A549 treated with AZD9567 at 1 μM for 4 hours (cell line): ENCODE measurements around the gene HGS. TPM values are rescaled to one million over a fixed set of nuclear protein-coding genes. Genes with fewer than 3 reads are reported as not detected.

ENCODE experiments used
- total RNA-seq: library from RNA; stranded (reverse); fragments of 200-300 nt; extraction: Qiagen RNA extraction; gene quantifications from 5 replicates; pipeline ENCODE4 v1.2.3, GENCODE V29; 2022; ENCODE audit not compliant: insufficient read depth

Gene HGS, protein sequence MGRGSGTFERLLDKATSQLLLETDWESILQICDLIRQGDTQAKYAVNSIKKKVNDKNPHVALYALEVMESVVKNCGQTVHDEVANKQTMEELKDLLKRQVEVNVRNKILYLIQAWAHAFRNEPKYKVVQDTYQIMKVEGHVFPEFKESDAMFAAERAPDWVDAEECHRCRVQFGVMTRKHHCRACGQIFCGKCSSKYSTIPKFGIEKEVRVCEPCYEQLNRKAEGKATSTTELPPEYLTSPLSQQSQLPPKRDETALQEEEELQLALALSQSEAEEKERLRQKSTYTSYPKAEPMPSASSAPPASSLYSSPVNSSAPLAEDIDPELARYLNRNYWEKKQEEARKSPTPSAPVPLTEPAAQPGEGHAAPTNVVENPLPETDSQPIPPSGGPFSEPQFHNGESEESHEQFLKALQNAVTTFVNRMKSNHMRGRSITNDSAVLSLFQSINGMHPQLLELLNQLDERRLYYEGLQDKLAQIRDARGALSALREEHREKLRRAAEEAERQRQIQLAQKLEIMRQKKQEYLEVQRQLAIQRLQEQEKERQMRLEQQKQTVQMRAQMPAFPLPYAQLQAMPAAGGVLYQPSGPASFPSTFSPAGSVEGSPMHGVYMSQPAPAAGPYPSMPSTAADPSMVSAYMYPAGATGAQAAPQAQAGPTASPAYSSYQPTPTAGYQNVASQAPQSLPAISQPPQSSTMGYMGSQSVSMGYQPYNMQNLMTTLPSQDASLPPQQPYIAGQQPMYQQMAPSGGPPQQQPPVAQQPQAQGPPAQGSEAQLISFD
- total RNA-seq = 127 to 213 TPM (median 208 TPM) in 5 replicates

DNA sequence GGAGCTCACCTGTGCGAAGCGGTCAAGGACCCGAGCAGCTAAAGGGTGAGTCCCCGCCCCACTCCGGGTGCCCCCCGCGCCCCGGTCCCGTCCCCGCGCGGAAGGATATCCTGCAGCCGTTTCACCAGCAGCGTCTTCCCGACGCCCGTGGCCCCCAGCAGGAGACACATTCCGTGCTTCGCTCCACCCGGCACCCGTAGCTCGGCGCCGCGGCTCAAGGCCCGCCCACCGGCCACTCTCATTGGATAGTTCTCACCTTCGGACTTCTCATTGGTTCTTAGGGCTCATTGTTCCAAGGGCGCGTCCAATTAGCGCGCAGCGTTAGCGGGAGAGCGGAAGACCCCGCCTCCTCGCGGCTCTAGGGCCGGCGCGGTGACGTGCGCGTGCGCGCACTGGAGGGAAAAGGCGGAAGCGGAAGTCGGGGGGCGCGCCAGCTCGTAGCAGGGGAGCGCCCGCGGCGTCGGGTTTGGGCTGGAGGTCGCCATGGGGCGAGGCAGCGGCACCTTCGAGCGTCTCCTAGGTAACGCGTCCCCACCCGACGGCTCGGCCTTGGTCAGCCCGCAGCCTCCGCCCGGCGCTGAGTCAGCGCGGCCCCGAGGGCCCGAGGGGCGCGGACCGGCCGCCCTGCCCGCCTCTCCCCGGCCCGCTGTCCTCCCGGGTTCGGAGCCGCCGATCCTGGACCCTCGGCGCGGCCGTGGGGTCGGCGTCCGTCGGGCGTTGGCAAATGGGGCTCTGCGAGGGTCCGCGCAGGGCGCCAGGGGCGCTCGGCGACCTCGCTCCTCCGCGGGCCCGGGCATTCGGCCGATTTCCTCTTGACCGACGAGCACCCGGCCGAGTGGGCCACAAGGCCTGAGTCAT lies at the start of gene HGS, which contains the start of gene ARL16:
Gene HGS (plus strand): TSS at position 428 of the 858 bp plus-strand sequence. CDS start 56 bp downstream, at position 484.
Gene ARL16 (minus strand): TSS at position 214 of the 858 bp plus-strand sequence. CDS start 44 bp downstream, at position 170.

DNA sequence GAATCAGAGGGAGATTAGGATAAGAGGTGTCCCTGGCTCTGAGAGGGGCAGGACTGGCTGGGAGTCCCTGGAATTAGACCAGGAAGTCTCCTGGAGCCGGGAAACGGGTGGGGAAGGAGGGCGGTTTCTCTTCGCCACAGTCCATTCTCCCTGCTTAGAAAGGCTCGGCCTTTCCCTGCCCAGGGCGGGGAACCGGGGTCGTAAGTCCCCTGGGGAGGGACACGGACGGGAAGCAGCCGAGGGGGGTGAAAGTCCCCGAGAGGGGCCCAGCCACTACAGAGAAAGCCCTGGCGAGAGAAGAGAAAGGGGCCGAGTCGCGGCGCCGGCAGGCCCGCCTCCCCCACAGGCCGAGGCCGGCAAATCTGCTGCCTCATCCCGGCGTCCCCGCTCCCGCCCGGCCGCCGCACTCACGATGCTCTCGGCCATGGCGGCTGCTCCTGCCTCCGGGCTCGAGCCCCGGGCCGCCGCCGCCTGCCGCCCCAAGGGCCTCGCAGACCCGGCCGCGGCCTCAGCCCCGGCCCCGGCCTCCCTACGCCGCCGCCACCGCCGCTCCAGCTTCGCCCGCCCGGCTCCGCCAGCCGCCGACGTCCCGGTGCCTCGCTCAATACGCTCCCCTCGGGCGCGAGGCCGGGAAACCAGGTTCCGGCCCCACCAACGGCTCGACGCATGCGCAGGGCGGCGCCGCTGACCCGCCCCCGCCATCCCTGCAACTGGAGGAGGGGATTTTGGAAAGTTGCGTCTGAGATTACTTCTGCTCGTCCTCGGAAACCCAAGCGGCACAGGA lies 47.1 kb upstream of the HGS start, which contains the start of the genes NPLOC4 and TSPAN10:
Gene NPLOC4 (minus strand): TSS at position 608 of the 784 bp plus-strand sequence. CDS start 182 bp downstream, at position 426.
Gene TSPAN10 (plus strand): TSS at position 692 of the 784 bp plus-strand sequence. CDS start 5,217 bp downstream, outside the sequence.

DNA sequence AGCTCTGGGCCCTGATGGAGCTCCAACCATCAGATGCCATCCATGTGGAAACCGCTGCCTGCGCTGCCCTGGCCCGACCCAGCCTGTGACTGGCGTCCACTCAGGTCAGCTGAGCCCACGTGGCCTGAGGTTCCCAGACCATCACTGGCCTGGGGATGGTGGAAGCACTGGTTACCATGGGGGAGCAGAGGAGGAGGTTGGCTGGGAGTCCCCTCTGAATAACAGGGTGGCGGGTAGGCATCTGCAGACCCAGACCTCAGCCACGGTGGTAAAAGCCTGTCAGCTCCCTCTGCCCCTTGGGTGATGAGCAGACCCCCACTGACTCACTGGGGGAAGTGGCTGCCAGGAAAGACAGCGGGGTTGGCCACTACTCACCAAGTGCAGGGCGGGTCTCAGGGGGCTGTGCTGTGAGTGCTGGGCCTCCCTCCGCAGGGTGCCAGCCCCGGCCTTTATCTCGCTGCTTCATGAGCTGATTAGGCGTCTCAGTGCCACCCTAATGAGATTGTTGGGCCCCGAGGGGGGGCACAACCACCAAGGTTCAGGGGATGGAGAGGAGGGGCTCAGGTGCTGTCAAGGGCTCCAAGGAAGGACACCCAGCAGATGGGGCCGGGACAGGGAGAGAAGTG lies 27.6 kb upstream of the HGS start, which contains the start of gene PDE6G:
Gene PDE6G (minus strand): TSS at position 425 of the 626 bp plus-strand sequence. CDS start 3,237 bp downstream, outside the sequence.

DNA sequence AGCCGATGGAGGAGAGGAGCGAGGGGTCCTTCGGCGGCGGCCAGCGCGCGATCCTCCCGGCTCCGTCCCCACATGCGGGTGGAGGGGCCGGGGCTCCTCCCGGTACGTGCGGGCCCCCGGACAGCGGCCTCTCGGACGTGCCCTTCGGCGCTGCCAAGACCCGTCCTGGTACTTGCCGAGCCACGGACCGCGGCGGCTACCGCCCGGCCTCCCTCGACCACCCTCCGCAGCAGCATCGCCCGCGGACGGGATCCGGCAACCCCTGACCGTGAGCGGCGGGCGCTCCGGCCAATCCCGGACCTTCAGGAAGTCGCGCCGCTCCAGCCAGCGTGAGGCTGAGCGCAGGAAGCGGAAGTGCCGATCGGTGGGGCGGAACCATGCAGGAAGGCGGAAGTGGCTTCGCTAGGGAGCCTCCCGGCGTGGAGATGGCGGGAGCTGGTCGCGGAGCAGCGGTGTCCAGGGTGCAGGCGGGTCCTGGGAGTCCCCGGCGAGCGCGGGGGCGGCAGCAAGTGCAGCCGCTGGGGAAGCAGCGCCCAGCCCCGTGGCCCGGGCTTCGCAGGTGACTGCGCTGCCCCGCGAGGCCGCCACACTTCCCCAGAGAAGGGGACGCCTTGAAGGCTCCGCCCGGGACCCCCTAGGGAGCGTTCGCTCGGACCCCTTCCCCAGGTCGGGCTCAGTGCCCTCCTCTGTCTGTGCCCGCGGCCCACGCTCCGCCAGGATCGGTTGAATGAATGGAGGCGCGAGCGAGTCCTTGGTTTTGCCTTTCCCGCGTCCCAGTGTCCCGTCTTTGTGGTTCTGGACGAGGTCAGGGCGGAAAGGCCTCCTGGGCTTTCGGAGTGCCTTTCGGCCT lies 17.2 kb upstream of the HGS start, which contains the start of the genes CCDC137 and OXLD1:
Gene CCDC137 (plus strand): TSS at position 396 of the 850 bp plus-strand sequence. CDS start 30 bp downstream, at position 426.
Gene OXLD1 (minus strand): TSS at position 264 of the 850 bp plus-strand sequence. CDS start 28 bp downstream, at position 236.

DNA sequence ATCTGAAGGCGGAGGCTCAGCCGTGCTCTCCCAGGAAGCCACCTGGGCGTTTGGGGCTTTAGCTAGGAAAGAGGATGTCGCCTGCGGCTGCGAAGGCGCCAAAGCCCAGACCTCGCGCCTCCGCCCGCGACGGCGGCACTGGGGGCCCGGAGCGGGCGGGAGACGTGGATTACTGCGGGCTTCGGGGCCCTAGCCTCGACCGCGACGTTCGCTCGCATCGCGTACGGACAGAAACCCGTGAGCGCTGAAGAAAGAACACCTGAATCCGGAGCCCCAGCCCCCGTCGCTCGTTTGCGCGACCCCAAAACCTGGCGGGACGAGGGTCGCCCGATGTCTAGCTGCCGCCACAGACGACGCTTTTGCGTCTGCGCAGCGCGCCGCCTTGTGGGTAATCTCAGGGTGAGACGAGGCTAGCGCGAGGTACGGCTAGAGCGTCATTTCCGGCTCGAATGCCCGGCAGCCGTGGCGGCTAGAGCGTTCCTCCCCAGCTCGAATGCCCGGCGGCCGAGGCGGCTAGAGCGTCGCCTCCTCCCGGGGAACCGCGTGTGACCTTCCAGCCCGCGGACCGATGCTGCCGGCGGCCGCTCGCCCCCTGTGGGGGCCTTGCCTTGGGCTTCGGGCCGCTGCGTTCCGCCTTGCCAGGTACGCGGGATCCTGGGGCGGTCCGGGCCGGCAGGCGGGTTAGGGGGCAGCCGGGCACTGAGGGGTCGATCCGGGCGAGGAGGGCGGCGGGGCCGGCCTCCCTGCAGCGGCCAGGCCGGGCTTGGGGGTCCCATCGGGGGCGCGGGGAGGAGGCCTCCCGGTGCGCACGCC lies 19.3 kb downstream of the HGS start, which contains the start of gene MRPL12:
Gene MRPL12 (plus strand): TSS at position 434 of the 813 bp plus-strand sequence. CDS start 135 bp downstream, at position 569.

DNA sequence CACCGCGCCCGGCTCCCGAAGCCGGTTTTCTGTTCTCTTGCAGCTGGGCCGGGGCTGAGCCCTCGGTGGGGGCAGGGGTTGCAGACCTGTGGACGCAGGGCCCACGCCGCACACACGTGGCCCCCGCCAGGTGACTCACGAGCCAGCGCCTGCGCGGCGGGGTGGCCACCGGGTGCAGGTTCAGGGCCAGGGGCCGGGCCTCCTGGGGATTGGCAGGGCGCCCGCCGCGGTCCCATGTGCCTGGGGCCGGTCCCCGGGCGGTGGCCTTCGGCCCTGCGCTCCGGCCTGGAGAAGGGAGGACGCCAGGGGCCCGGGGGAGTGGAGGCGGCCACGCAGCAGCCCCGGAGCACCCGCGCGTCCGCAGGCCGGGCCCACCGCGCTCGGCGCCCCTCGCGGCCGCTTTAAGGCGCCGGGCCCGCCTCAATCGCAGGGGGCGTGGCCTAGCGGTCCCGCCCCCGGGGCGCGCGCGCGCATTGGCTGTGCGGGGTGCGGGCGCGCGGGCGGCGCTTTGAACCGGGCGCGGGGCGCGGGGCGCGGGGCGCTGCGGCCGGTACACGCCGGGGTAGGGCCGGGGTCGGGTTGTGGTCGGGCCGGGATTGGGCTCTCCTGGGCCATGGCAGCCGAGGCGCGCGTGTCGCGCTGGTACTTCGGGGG lies 28.1 kb downstream of the HGS start, which contains the start of gene SLC25A10:
Gene SLC25A10 (plus strand): TSS at position 471 of the 654 bp plus-strand sequence. CDS start 143 bp downstream, at position 614.

Other genes with a start within 250 kb of the HGS start
- 5,191 to 8,158 TPM (median 5,456 TPM) in 5 replicates for gene ACTG1, start 171.2 kb upstream of the HGS start, total RNA-seq
- gene FSCN2, start 155.6 kb upstream of the HGS start, total RNA-seq = 0.91 to 1.4 TPM (median 1.1 TPM) in 4 of 5 replicates, not detected in the other
- gene FAAP100, start 131.7 kb upstream of the HGS start, total RNA-seq = 16.0 to 28.1 TPM (median 27.5 TPM) in 5 replicates
- gene NPLOC4, start 46.9 kb upstream of the HGS start, total RNA-seq = 88.7 to 101 TPM (median 98.7 TPM) in 5 replicates
- 4.2 to 5.2 TPM (median 4.8 TPM) in 5 replicates for gene TSPAN10, start 46.8 kb upstream of the HGS start, total RNA-seq
- gene PDE6G, start 27.5 kb upstream of the HGS start, total RNA-seq = 1.8 to 2.8 TPM (median 2.2 TPM) in 4 of 5 replicates, not detected in the other
- gene OXLD1, start 17.4 kb upstream of the HGS start, total RNA-seq = 29.0 to 66.0 TPM (median 60.7 TPM) in 5 replicates
- 51.6 to 68.7 TPM (median 63.4 TPM) in 5 replicates for gene CCDC137, start 17.3 kb upstream of the HGS start, total RNA-seq
- gene ARL16, start 214 bp upstream of the HGS start, total RNA-seq = 42.6 to 53.2 TPM (median 50.4 TPM) in 5 replicates
- 183 to 322 TPM (median 292 TPM) in 5 replicates for gene MRPL12, start 19.4 kb downstream of the HGS start, total RNA-seq
- gene SLC25A10, start 28.3 kb downstream of the HGS start, total RNA-seq = 41.8 to 47.4 TPM (median 45.7 TPM) in 5 replicates
- 0.23 to 0.34 TPM (median 0.27 TPM) in 4 of 5 replicates, not detected in the other for gene GCGR, start 120.1 kb downstream of the HGS start, total RNA-seq
- gene MCRIP1, start 149.3 kb downstream of the HGS start, total RNA-seq = 94.0 to 106 TPM (median 105 TPM) in 5 replicates
- gene PPP1R27, start 151.0 kb downstream of the HGS start, total RNA-seq = 0.26 to 0.38 TPM (median 0.29 TPM) in 3 of 5 replicates, not detected in the others
- 687 to 859 TPM (median 711 TPM) in 5 replicates for gene P4HB, start 176.5 kb downstream of the HGS start, total RNA-seq
- gene ARHGDIA, start 187.3 kb downstream of the HGS start, total RNA-seq = 554 to 671 TPM (median 613 TPM) in 5 replicates
- 198 to 235 TPM (median 220 TPM) in 5 replicates for gene ALYREF, start 207.6 kb downstream of the HGS start, total RNA-seq
- 168 to 303 TPM (median 290 TPM) in 5 replicates for gene ANAPC11, start 207.7 kb downstream of the HGS start, total RNA-seq
- 0.28 to 0.60 TPM (median 0.49 TPM) in 4 of 5 replicates, not detected in the other for gene NPB, start 218.2 kb downstream of the HGS start, total RNA-seq
- 17.3 to 20.1 TPM (median 19.1 TPM) in 5 replicates for gene PCYT2, start 227.4 kb downstream of the HGS start, total RNA-seq
- 30.1 to 52.5 TPM (median 49.2 TPM) in 5 replicates for gene SIRT7, start 234.2 kb downstream of the HGS start, total RNA-seq
- 22.5 to 38.3 TPM (median 33.1 TPM) in 5 replicates for gene MAFG, start 243.7 kb downstream of the HGS start, total RNA-seq